ENCODE results near the gene PHYKPL. TPM values are rescaled to one million over a fixed set of nuclear protein-coding genes. Genes with fewer than 3 reads are reported as not detected.

The PHYKPL gene
- 132 TPM for total RNA-seq

DNA sequence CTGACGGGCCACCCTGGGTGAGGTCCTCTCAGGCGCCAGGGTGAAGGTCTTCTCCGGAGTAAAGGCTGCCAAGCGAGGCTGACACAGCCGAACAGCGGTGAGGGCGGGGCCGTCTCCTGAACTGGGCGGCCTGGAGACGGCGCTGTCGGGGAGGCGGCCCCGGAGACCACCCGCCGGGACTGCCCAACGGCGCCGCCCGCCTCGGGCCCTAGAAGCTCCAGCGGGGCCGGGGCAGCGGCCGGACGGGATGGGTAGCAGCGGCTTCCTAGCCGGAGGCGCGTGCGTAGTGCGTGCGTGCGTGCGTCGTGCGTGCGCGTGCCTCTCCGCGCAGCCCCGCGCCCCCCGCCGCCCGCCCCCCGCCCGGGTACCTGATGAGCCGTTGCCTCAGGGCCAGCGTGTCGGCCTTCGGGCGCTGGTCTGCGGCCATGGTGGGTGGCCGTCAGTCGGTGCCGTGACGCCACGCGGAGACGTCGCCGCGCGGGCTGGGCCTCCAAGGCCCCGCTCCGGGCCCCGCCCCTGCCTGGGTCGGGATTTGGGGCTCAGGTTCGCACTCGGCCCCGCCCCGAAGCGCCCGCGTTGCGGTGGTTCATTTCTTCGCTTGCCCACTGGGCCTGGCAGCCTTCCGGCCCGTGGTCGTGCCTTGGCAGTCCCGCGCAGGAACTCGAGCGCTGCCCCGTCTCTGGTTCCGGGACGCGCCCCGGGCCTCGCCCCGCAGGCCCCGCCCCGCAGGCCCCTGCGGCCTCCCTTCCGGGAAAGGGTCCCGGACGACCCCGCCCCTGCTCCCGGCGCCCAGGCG lies at the start of gene PHYKPL:
PHYKPL (minus strand) TSS at position 679 of the 796 bp plus-strand sequence; CDS start at position 427, 252 bp downstream.
- DNase-seq (ENCODE audit: low spot score) = peak; percentile 71

DNA sequence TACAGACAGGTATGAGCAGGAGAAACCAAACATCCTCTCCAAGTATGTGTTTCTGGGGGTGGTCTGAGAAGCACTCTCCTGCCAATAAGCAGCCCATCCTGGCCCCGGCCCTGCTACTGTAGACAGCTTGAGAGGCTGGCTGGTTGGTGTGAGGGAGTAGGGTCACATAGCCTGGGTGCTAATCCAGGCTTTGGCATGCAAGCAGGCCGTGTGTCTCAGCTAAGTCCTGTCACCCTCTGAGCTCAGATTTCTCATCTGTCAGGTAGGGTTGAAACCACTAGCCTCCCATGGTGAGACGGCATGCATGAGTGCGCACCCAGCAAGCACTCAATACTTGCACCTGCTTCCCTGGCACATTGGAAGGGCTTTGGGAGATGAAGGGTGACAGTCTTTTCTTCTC lies 49.8 kb upstream of the PHYKPL start:
- DNase-seq (ENCODE audit: low spot score) = no peak

- DNase-seq (ENCODE audit: low spot score) = no peak
Measured at GRCh38 chr5:178281331-178281730, 48.7 kb upstream of the PHYKPL start.

DNA sequence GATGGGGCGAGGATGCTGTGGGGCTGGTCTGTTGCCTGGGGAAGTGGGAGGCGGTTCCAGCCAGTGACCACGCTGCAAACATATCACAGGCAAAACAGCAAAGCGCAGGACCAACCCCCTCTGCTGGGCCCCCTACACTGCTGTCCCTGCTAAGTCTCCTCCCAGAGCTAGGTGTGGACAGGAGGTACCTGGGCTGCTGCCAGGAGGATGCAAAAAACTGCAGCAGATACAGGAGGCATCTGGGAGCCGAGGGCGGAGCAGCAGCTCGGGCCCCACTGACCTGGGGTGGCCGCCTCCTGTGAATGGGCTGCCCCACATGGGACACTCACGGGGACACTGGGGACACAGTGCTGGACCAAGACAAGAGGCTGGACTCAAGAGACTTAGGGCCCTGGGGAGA lies 48.0 kb upstream of the PHYKPL start:
- DNase-seq (ENCODE audit: low spot score) = no peak

GRCh38 chr5:178279723-178280438 lies 47.3 kb upstream of the PHYKPL start:
- DNase-seq (ENCODE audit: low spot score) = peak; percentile 89

DNA sequence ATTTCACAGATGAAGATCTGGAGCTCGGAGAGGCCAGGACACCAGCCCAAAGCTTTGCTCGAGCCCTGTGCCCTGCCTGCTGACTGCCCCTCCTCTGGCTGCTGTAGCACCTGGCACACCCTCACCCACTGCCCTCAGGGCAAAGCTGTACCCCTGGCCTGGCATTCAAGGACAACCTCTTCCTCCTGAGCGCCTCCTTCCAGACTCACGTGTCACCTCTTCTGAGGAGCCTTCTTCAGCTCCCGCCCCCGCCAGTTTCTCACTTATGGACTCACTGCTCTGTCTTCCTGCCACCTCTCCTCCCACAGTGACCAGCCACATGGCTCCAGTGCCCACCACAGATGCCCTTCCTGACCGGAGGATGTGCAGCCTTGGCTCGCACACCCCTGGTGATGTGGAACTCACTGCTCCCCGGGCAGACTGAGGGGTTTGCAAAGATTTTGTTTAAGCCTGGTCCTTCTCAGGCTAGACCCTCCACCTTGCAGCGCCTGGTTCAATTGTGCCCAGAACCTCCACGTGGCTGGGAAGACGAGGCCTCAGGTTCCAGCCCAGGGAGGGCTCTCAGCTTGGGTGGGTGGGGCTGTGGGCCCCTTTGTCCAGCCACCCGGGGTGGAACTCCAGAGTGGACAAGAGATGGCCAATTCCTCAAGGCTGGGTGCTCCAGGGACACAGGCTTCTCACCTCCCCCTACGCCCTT lies 46.6 kb upstream of the PHYKPL start:
- DNase-seq (ENCODE audit: low spot score) = no peak

DNA sequence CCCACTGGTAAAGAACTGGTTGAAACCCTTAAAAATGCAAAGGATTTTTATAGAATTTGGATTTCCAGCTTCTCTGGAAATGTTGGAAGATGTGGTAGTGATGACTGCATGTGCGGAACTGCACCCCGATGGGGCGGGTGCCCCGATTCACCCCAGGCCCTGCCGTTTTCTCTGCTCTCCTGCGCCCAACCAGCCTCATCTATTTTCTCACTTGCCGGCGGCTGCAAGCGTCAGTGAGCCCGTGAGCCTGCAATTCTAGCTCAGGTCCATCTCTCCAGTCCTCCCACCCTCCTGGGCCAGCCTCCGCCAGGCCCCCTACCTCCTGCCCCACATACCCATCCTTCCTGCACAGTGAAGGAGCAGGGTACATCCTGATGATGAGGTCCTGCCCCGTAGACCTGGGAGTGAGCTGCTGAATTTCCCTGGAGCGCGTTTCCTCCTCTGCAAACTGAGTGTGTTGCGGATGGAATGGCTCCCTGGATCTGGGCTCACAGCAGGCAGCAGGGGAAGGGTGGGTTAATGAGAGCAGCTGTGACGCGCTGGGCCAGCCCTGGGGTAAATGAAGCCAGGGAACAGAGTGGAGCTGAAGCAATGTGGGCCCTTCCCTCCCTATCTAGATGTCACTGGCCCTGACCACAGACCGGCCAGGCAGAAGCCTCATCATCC lies 45.9 kb upstream of the PHYKPL start:
- DNase-seq (ENCODE audit: low spot score) = no peak

- no peak for DNase-seq (ENCODE audit: low spot score)
Measured at GRCh38 chr5:178277866-178278265, 45.3 kb upstream of the PHYKPL start.

DNA sequence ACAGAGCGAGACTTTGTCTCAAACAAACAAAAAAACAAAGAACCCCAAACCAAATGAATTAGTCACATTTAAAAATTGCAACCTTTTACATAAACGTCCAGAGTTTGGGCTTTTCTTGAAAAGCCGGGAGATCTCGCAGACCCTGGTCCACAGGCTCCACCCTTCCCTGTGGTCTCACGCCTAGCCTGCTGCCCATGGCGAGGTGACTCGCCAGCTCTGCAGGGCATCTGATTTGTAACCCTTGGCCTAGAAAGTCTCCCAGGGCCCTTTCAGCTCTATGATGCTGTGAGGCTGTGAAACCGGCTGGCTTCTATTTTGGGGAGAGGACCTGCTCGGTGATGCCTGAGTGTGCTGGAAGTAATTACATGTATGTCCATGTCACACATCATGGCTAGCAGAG lies 44.7 kb upstream of the PHYKPL start:
- no peak for DNase-seq (ENCODE audit: low spot score)

DNA sequence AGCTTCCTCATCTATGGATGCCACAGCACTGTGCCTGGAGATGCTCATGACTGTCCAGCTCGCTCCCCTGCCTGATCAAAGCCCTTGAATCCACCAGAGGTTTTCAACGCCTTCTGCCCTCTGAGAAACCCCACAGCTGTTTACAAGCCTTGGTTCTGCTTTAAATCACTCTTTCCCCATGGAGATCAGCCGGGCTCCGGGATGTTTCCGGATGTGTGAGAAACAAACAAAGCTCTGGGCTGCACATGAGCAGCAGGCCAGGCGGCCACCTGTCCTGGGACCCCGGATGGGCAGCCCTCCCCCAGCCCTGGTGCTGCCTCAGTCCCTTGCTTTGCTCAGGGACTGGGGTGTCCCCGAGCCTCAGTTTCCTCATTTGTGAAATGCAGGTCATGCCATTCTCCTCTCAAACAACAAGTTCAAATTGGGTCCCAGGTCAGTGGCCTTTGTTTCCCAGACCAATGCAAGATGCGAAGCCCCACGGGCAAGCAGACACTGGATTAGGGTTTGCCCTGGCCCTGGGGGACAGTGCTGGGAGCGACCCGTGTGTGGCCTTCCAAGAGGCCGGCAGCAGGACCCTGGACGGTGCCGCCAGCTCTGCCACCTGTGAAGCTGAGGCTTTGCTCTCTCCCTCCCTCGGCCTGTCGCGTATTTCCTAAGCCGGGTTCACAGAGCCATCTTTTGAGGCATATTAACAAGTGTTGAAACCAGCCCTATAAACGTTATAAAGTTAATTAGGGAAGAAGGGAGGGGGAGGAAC lies 42.4 kb upstream of the PHYKPL start:
- no peak for DNase-seq (ENCODE audit: low spot score)

- DNase-seq (ENCODE audit: low spot score) = no peak
Measured at GRCh38 chr5:178273665-178274541, 41.3 kb upstream of the PHYKPL start.

GRCh38 chr5:178273041-178273440 lies 40.4 kb upstream of the PHYKPL start:
- DNase-seq (ENCODE audit: low spot score) = no peak

DNA sequence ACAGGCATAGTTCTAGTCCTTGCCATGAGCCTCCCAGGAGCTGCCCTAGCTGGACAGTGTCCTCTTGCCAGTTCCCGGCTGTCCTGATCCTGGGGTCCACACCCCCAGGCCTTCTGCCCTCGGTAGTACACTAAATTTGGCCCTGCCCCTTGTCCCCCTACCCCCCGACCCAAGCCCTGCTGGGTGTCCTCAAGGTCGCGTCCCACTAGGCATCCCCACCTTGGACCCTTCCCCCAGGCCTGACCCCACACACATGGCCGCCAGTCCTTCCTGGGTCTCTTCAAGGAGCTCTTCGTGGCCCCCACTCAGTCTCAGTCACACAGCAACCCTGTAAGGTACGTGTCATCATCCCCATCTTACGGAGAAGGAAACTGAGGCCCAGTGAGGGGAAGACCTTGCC lies 40.0 kb upstream of the PHYKPL start:
- no peak for DNase-seq (ENCODE audit: low spot score)

DNA sequence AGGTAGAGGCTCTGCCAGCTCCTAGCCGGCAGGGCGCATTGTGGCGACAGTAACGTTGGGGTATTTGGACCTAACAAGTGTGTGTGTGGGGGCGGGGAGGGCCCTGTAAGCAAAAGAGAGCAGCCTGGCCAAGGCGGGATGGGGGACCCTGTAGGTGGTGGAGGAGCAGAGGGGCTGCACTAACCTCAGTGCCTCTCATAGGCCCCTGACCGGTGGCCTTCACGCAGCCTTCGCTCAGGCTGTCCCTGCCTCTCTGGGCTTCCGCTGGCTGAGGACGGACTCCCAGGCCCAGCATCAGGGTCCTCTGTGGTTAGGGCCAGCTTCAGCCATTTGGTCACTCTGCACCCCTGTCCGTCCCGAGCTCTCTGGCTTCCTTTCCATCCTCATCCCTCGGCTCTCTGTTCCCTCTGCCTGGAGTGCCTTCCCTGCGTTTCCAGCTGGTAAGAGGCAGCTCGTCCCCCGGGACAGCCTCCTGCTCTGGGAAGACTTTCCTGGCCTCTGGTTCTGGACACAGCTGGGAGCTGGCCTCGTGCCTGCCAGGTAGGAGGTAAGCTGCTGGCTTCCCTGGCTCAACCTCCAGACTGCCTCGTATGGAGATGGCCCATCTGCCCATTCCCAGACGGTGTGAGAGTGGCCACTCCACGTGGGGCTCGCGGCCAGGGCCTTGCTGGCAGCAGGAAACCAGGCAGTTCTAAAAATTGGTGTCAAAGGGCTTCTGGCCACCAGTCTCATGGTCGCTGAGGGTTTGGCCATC lies 39.3 kb upstream of the PHYKPL start:
- DNase-seq (ENCODE audit: low spot score) = no peak

DNA sequence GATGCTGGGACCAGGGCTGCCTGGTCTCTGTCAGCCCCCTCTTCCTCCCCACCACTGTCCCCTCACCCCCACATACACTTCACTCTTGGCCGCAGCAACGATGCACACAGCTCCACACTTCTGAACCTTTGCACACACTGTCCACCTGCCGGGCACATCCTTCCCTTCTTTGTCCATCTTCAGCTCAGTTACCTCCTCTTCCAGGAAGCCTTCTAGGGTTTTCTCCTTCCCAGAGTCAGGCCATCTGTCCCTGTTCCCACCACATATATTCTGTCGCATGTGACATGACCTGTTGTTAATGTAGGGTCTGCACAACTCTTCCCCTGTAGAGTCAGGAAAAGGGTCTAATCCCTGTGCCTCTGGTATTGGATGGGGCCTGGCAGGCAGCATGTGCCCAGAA lies 38.6 kb upstream of the PHYKPL start:
- DNase-seq (ENCODE audit: low spot score) = no peak

GRCh38 chr5:178269499-178269898 lies 36.9 kb upstream of the PHYKPL start:
- DNase-seq (ENCODE audit: low spot score) = no peak

GRCh38 chr5:178267876-178268275 lies 35.3 kb upstream of the PHYKPL start:
- no peak for DNase-seq (ENCODE audit: low spot score)

DNA sequence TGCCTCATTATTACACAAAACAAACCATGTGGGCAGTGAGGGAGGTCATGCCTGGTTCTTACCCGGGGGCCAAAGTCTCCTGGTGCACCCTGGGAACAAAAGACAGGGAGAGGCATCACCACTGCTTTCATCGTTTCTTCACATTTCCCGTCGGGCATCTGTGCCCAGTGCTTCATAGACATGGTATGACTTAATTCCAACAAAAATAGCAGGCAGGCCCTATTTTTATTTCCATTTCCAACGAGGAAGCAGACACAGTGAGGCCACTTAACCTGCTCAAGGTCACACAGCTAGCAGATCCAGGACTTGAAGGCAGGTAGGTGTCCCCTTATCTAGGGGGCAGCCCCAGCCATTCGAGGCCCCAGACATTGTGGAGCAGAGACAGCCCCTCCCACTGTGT lies 34.6 kb upstream of the PHYKPL start:
- no peak for DNase-seq (ENCODE audit: low spot score)

GRCh38 chr5:178266581-178266980 lies 34.0 kb upstream of the PHYKPL start:
- no peak for DNase-seq (ENCODE audit: low spot score)

GRCh38 chr5:178265746-178266145 lies 33.1 kb upstream of the PHYKPL start:
- no peak for DNase-seq (ENCODE audit: low spot score)

Data from ureter (tissue), 1 donor.